Osteoblast (primary cell): Measurements from ENCODE around the gene CLSTN2. TPM values are rescaled to one million over a fixed set of nuclear protein-coding genes. Genes with fewer than 3 reads are reported as not detected.

Experiments used
- DNase-seq: peaks from one replicate; pipeline ENCODE4 v3.0.0; 2011; ENCODE audit warnings: low spot score, mixed read lengths; ENCODE audit not compliant: insufficient read length; ENCODE audit errors: missing footprints
- H2AFZ ChIP-seq: 2 replicates; pipeline ENCODE4 v1.6.0; 2011; ENCODE audit warnings: mild to moderate bottlenecking, low read length
- H3K27ac ChIP-seq: 2 replicates; pipeline ENCODE4 v1.5.1; 2011; ENCODE audit warnings: mild to moderate bottlenecking, low read depth, low read length, moderate library complexity
- H3K27me3 ChIP-seq: 2 replicates; pipeline ENCODE4 v1.6.0; 2012; ENCODE audit warnings: mild to moderate bottlenecking, control low read depth, inconsistent platforms, low read length, moderate library complexity; ENCODE audit not compliant: insufficient read depth
- H3K36me3 ChIP-seq: 2 replicates; pipeline ENCODE4 v1.5.1; 2011; ENCODE audit warnings: mild to moderate bottlenecking, low read length, control low read depth, moderate library complexity; ENCODE audit not compliant: insufficient read depth
- H3K4me1 ChIP-seq: 2 replicates; pipeline ENCODE4 v1.5.1; 2011; ENCODE audit warnings: mild to moderate bottlenecking, low read length, control low read depth, moderate library complexity; ENCODE audit not compliant: insufficient read depth
- H3K4me2 ChIP-seq: 2 replicates; pipeline ENCODE4 v1.6.0; 2011; ENCODE audit warnings: mild to moderate bottlenecking, low read length; ENCODE audit not compliant: insufficient read depth
- H3K4me3 ChIP-seq: fragments of 200-600 bp; sonication (generic); 3 replicates; pipeline ENCODE4 v1.5.1; 2012; ENCODE audit warnings: mild to moderate bottlenecking, low read length, inconsistent platforms; ENCODE audit not compliant: insufficient read depth
- H3K79me2 ChIP-seq: 2 replicates; pipeline ENCODE4 v1.6.0; 2012; ENCODE audit warnings: mild to moderate bottlenecking, low read length, control low read depth, inconsistent platforms; ENCODE audit not compliant: insufficient read depth
- H3K9me3 ChIP-seq: 2 replicates; pipeline ENCODE4 v1.5.1; 2011; ENCODE audit warnings: low read depth, low read length, control low read depth
- H4K20me1 ChIP-seq: 2 replicates; pipeline ENCODE4 v1.6.0; 2012; ENCODE audit warnings: mild to moderate bottlenecking, low read length, control low read depth; ENCODE audit not compliant: insufficient read depth
- total RNA-seq: library from RNA; depleted of rRNA; stranded (reverse); fragments of >200 nt; gene quantifications from 2 replicates; pipeline ENCODE4 v1.2.3, GENCODE V29; 2012
- TF ChIP-seq, protein P1 (sequence below): IDR thresholded peaks from 2 replicates; pipeline ENCODE4 v1.5.1; 2011; ENCODE audit warnings: mild to moderate bottlenecking, low read depth, low read length, moderate library complexity; ENCODE audit errors: extremely low read depth

The CLSTN2 gene
- total RNA-seq, 1 donor, result under 0.01 TPM

DNA sequence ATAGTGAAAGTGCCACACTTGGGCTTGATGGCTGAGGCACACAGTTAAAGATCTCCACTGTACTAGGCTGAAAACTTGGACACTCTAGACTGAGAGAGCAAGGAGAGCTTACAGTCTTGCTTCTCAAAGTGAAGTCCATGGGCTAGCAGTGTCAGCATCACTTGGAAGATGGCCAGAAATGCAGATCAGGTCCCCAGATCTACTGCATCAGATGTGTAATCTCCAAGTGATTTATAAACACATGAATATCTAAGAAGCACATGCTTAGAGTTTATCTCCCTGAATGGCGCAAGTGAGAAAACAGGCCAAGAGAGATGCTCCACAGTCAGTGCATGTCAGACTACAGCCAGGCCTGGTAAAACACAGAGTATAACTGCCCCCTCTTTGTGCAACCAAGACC lies 308.6 kb downstream of the CLSTN2 start:
- Histone ChIP-seq H3K9me3 (no peaks in the 10 kb centered on the region), H3K27me3 (no peaks in the 10 kb centered on the region), H2AFZ (no peak overlapping the region), H3K4me2 (no peak overlapping the region), H3K4me3 (no peak overlapping the region), H3K4me1 (no peaks in the 10 kb centered on the region), H3K36me3 (no peaks in the 10 kb centered on the region), H3K79me2 (no peaks in the 10 kb centered on the region), H3K27ac (no peak overlapping the region), H4K20me1 (no peaks in the 10 kb centered on the region)
- TF ChIP-seq, protein P1, sequence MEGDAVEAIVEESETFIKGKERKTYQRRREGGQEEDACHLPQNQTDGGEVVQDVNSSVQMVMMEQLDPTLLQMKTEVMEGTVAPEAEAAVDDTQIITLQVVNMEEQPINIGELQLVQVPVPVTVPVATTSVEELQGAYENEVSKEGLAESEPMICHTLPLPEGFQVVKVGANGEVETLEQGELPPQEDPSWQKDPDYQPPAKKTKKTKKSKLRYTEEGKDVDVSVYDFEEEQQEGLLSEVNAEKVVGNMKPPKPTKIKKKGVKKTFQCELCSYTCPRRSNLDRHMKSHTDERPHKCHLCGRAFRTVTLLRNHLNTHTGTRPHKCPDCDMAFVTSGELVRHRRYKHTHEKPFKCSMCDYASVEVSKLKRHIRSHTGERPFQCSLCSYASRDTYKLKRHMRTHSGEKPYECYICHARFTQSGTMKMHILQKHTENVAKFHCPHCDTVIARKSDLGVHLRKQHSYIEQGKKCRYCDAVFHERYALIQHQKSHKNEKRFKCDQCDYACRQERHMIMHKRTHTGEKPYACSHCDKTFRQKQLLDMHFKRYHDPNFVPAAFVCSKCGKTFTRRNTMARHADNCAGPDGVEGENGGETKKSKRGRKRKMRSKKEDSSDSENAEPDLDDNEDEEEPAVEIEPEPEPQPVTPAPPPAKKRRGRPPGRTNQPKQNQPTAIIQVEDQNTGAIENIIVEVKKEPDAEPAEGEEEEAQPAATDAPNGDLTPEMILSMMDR, result no peak
- no peak for DNase-seq

DNA sequence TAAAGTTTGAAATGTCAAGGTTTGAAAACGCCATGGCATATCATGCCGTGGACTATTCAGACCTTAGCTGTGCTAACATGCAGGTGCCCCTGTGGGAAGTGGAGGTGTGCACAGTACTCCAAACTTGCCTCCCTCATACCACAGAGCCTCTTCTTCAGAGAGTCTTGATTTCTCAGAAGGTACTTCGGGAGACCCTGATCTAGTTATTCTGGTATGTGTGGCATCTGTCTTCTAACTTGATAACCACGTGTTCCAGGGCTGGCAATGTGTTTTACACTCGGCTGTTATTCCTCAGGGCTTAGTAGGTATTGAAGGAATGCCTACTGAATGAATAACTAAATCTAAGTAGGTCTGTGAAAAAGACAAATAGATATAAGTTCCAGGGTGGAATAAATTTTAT lies 309.9 kb downstream of the CLSTN2 start:
- no peak for DNase-seq
- no peaks in the 10 kb centered on the region for H4K20me1 ChIP-seq
- no peaks in the 10 kb centered on the region for H3K36me3 ChIP-seq
- no peak overlapping the region for H2AFZ ChIP-seq
- TF ChIP-seq, protein P1, result no peak
- no peaks in the 10 kb centered on the region for H3K79me2 ChIP-seq
- H3K27ac ChIP-seq, result no peak overlapping the region
- no peaks in the 10 kb centered on the region for H3K9me3 ChIP-seq
- no peak overlapping the region for H3K4me2 ChIP-seq
- no peaks in the 10 kb centered on the region for H3K4me1 ChIP-seq
- no peak overlapping the region for H3K4me3 ChIP-seq
- no peaks in the 10 kb centered on the region for H3K27me3 ChIP-seq

DNA sequence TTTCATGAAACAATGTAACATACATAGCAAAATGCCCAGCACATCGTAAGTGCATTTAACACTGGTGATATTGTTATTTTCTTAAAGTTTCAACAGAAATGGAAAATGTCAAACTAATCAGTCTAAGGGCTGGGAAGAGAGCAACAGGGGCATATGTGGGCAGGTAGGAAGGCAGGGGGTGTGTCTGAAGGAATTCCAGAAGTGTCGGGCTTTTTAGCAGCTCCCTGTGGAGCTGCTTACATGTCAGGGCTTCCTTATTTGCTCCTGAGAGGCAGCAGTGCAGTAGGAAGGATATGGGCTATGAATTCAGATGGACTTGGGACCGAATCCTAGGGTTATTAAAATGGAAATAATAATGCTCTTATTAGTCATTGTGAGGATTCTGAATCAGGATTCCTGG lies 311.6 kb downstream of the CLSTN2 start:
- TF ChIP-seq, protein P1, result no peak
- no peak overlapping the region for H3K27ac ChIP-seq

DNA sequence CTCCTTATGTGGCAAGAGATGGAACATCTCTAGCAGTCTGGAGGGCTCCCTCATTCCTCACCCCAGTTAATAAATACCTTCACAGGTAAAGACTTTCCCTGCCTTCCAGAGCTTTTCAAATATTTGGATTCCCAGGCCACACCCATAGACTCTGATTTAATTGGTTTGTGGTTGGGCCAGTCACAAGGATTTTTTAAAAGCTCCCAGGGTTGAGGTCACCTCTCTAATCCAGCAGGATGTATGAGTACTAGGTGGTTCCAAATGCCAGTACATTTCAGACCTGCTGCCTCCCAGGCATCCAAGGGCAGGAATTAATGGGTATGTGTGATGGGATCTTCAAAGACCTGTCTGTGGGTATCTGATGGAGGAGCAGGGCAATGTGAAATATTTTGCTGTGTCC lies 312.8 kb downstream of the CLSTN2 start:
- H3K27ac ChIP-seq, result no peak overlapping the region
- H3K79me2 ChIP-seq, result no peaks in the 10 kb centered on the region
- H3K4me3 ChIP-seq, result no peak overlapping the region
- no peaks in the 10 kb centered on the region for H4K20me1 ChIP-seq
- no peaks in the 10 kb centered on the region for H3K27me3 ChIP-seq
- H3K4me2 ChIP-seq, result no peak overlapping the region
- no peak overlapping the region for H2AFZ ChIP-seq
- no peaks in the 10 kb centered on the region for H3K9me3 ChIP-seq
- H3K36me3 ChIP-seq, result no peaks in the 10 kb centered on the region
- no peaks in the 10 kb centered on the region for H3K4me1 ChIP-seq
- TF ChIP-seq, protein P1, result no peak
- DNase-seq, result peak; percentile 15

More for the DNA sequence above, 311.6 kb downstream of the CLSTN2 start:
- H2AFZ ChIP-seq, result no peak overlapping the region
- no peaks in the 10 kb centered on the region for H3K79me2 ChIP-seq
- no peak overlapping the region for H3K4me3 ChIP-seq
- H3K36me3 ChIP-seq, result no peaks in the 10 kb centered on the region
- DNase-seq, result no peak
- no peaks in the 10 kb centered on the region for H3K4me1 ChIP-seq
- H4K20me1 ChIP-seq, result no peaks in the 10 kb centered on the region
- no peak overlapping the region for H3K4me2 ChIP-seq
- H3K9me3 ChIP-seq, result no peaks in the 10 kb centered on the region
- no peaks in the 10 kb centered on the region for H3K27me3 ChIP-seq
